Measurements from ENCODE around the gene OR51B2.
"Not testable (repeated sequence)": the region's sequence is repeated elsewhere in the genome, so short reads cannot be mapped to it uniquely, and the experiment has no call there.

Gene OR51B2

GRCh38 chr11:5324197-5324596 is at the start of gene OR51B2:
OR51B2 (minus strand) TSS chr11:5324297; CDS start chr11:5324297, 0 bp downstream.
- DNase-seq = no peak

GRCh38 chr11:5369789-5370188 is 45.7 kb upstream of the OR51B2 start:
- no peak for DNase-seq

GRCh38 chr11:5368502-5369043 is 44.5 kb upstream of the OR51B2 start:
- DNase-seq = no peak

- no peak for DNase-seq
These were observed 43.5 kb upstream of the OR51B2 start for GRCh38 chr11:5367448-5368074.

- no peak for DNase-seq
These were observed 42.8 kb upstream of the OR51B2 start for GRCh38 chr11:5366856-5367255.

- DNase-seq = not testable (repeated sequence)
These were observed 42.3 kb upstream of the OR51B2 start for GRCh38 chr11:5366365-5366764.

GRCh38 chr11:5364214-5364613 is 40.1 kb upstream of the OR51B2 start:
- DNase-seq = no peak

- no peak for DNase-seq
These were observed 39.6 kb upstream of the OR51B2 start for GRCh38 chr11:5363679-5364078.

- DNase-seq = no peak
These were observed 38.0 kb upstream of the OR51B2 start for GRCh38 chr11:5362017-5362625.

- DNase-seq = not testable (repeated sequence)
These were observed 31.9 kb upstream of the OR51B2 start for GRCh38 chr11:5356031-5356430.

- no peak for DNase-seq
These were observed 27.1 kb upstream of the OR51B2 start, which contains the start of gene OR51B6 for GRCh38 chr11:5351208-5351607. OR51B6 (plus strand) TSS chr11:5351508; CDS start chr11:5351508, 0 bp downstream.

- DNase-seq = no peak
These were observed 25.5 kb upstream of the OR51B2 start for GRCh38 chr11:5349550-5349949.

GRCh38 chr11:5348551-5349194 is 24.6 kb upstream of the OR51B2 start:
- no peak for DNase-seq

- no peak for DNase-seq
These were observed 21.7 kb upstream of the OR51B2 start for GRCh38 chr11:5345831-5346230.

- DNase-seq = no peak
These were observed 19.6 kb upstream of the OR51B2 start, which contains the start of gene OR51B5 for GRCh38 chr11:5343474-5344335. OR51B5 (minus strand) TSS chr11:5343524; CDS start chr11:5343524, 0 bp downstream.

- DNase-seq = no peak
These were observed 15.8 kb upstream of the OR51B2 start for GRCh38 chr11:5339771-5340322.

- DNase-seq = not testable (repeated sequence)
These were observed 13.2 kb upstream of the OR51B2 start for GRCh38 chr11:5337253-5337652.

GRCh38 chr11:5336331-5336730 is 12.2 kb upstream of the OR51B2 start:
- no peak for DNase-seq

GRCh38 chr11:5335170-5335569 is 11.1 kb upstream of the OR51B2 start:
- no peak for DNase-seq

GRCh38 chr11:5317292-5317691 is 6.8 kb downstream of the OR51B2 start:
- no peak for DNase-seq

- DNase-seq = not testable (repeated sequence)
These were observed 10.6 kb downstream of the OR51B2 start for GRCh38 chr11:5313326-5314023.

- DNase-seq = no peak
These were observed 13.7 kb downstream of the OR51B2 start for GRCh38 chr11:5310423-5310822.

Data from stimulated activated CD4-positive, alpha-beta T cell treated with anti-CD3 and anti-CD28 coated beads, Interleukin-4, amount 100 ng/mL, for 1 hour (primary cell).